GM19324 (cell line): ENCODE measurements around the gene HCRTR1.

Source experiments
- ATAC-seq: cut with Tn5 transposase; IDR thresholded peaks from one replicate; pipeline ENCODE4 v1.9.1; 2021; ENCODE audit warnings: mild to moderate bottlenecking, moderate library complexity; ENCODE audit not compliant: unreplicated experiment, low FRiP score

HCRTR1 gene

DNA sequence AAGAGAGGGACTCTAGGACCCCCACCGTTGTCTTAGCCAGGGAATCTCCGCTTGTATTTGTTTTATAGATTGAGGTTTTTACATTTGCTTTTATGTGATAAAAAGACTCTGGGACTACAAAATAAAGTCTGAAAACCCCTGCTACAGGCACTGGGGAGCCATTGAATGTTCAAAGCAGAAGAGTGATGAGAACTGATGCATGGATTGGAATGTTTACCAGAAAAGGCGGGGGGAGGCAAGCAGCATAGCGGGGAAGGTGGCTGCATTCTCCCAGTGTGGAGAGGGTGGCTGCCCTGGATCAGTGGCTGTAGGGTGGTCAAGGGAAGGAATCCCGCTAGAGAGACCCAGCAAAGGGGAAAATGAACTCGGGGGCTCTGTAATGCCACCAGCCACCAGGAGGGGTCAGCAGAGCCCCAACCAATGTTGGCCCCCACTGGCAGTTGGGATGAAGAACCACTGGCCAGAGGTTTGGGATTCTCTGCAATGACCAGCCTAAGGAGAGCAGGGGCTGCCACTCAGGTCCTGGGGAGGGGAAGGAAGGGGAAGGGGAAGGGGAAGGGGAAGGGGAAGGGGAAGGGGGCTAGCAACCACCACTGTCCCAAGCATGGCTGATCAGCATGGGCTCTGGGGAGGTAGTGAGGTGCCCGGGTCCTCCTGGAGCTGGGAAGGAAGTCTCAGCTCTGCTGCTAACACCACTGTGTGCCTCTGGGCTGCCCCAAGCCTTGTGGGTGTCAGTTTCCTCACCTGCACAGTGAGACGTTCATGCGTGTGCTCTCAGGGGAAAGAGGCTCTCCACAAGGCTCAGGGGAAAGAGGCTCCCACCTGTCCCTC lies 46.3 kb downstream of the HCRTR1 start:
- no peak for ATAC-seq

DNA sequence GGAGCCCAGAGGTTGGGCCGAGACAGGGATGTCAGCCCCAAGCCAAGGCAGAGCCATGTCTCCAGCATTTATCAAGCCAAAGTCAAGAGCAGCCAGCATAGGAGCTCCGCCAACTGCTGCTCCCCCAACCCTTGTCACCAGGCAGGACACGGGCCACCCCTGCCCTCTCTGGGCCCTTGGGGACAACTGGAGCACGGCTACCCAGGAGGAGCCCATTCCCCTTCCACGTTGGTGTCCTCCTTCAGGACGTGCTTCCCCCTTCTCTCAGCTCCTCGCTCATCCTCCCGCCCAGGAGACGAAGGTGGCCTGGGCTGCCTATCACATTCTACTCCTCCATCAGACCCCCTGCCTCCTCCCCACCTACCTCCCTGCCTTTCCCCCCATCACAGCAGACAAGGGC lies 47.0 kb downstream of the HCRTR1 start:
- ATAC-seq: no peak

DNA sequence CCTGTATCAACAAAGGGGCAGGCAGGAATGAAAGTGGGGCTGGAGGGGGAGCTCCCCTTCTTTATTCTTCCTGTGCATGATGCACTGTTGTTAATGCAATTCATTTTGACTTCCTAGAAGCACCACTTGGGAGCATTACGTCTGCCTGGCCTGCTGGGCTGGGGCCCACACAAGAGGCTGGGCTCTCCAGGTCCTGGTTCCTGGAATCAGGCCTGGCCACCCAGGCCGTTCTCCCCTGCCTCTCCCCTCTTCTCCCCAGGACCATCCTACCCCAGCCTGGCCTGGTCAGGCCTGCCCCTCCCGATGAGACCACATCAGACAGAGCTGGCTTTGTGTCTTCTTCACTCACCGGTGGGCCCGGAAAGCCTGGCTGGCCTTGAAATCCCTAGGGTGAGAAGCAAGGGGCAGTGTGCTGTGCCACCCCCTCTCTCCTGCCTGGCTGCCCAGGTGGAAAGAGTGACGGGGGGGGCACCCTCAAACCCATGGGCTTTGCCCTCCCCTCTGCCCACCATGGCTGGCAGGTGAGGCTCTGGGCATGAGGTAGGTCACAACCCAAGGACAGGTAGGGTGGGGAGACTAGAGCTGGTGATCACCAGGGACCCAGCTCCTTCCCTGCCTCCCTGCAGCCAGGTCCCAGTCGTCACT lies 47.9 kb downstream of the HCRTR1 start:
- no peak for ATAC-seq

- no peak for ATAC-seq
Observed at GRCh38 chr1:31666263-31666963, 48.9 kb downstream of the HCRTR1 start.

- ATAC-seq: no peak
Observed at GRCh38 chr1:31667065-31667785, 49.7 kb downstream of the HCRTR1 start.

DNA sequence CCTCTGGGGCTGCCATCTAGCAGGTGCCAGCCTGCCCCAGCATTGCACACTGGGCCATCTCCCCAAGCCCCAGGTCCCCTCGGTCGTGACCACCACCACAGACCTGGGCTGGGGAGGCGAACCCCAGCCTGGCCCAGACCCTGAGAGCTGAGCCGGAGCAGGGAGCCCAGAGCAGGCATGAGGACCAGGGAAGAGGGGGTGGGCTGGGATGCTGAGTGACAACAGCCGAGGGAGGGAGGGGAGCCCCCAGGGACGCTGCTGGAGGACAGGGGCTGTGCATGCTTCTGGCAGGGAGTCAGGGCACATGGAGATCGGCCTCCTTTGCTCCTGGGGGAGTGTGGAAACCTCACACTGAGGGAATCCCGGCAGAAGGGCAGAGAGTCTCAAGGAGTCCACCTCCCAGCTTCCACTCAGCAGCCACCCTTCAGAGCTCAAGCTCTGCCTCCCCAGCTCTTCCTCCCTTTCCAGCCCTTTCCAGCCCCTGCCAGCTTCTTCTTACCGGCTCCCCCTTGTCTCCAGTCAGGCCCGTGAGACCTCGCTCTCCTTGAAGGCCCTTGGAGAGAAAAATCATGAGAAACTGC lies 50.9 kb downstream of the HCRTR1 start:
- no peak for ATAC-seq

- ATAC-seq: no peak
Observed at GRCh38 chr1:31669433-31669785, 51.9 kb downstream of the HCRTR1 start.

GRCh38 chr1:31669786-31670592 lies 52.5 kb downstream of the HCRTR1 start:
- no peak for ATAC-seq

- no peak for ATAC-seq
Observed at GRCh38 chr1:31670593-31670964, 53.1 kb downstream of the HCRTR1 start.

GRCh38 chr1:31671147-31671546 lies 53.7 kb downstream of the HCRTR1 start:
- no peak for ATAC-seq

- ATAC-seq: no peak
Observed at GRCh38 chr1:31671561-31672201, 54.2 kb downstream of the HCRTR1 start.

DNA sequence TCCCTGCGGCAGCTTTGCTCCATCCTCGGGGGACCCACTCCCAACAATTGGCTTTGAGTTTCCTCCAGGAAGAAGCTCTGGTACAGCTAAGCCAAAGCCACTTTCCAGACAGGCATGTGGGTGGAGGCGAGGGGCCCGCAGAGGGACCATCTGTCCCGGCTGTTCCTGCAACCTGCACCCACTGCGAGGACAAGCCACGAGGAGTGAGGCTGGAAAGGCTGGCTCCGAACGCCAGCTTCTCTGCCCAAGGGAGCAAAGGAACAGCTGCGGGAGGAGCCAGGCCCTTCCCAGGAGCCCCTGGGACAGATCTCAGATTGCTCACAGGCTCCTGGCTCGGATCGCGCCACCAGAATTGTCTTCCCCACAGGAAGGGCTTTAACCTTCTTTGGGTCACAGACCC lies 55.5 kb downstream of the HCRTR1 start:
- ATAC-seq: no peak

DNA sequence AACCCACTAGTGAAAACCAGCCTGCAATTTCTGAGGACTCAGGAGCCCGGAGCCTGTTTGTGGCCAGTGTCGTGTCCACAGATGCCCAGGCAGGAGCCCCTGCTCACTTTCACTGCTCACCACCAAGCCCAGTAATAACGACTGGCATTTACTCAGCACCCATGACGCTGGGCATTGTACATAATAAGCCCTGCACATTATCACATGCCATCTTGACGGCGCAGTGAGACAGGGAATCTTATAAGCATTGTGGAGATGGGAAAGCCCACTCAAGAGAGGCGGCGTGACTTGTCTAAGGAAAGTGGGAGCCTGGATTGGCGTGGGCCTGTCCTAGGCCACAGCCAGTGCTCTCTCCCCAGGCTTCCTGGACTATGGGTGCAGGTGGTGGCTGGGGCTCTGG lies 55.9 kb downstream of the HCRTR1 start:
- no peak for ATAC-seq

DNA sequence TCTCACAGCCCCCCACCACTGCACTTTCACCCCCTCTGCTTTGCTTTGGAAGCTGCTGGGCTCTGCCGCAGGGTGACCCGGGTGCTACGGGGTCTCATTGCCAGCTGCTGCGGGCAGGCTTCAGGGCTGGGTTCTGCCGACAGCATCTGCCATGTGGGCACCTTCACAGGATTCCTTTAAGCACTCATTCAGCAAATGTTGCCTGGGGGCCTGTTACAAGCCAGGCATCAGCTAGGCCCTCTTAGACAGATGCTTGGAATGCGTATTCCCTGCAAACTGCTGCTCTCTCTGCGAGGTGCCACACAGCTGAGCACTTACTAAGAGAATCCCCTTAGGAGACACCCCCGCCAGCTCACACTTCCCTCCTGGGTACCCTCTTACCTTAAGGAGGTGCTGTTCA lies 57.1 kb downstream of the HCRTR1 start:
- no peak for ATAC-seq

- ATAC-seq: no peak
Observed at GRCh38 chr1:31675161-31675560, 57.7 kb downstream of the HCRTR1 start.

DNA sequence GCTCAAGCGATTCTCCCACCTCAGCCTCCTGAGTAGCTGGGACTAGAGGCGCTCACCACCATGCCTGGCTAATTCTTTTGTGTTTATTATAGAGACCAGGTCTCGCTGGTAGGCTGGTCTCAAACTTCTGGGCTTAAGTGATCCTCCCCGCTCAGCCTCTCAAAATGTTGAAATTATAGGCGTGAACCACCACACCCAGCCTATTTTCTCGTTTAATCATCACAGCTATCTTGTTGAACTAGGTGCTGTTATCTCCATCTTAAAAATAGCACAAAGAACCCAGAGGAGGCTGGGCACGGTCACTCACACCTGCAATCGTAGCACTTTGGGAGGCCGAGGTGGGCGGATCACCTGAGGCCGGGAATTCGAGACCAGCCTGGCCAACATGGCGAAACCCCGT lies 58.3 kb downstream of the HCRTR1 start:
- ATAC-seq: no peak
